H1 (cell line): Measurements from ENCODE around the gene MRPS9. TPM values are rescaled to one million over a fixed set of nuclear protein-coding genes. Genes with fewer than 3 reads are reported as not detected.

Experiments used
- CTCF ChIA-PET: fragments of 300-600 bp; sonication (Branson Sonifier 250); formaldehyde crosslinking; loops from one replicate; lab custom pipeline; 2021; ENCODE audit not compliant: partially characterized antibody; lab: Charles Lee
- POLR2A ChIA-PET: fragments of 300-600 bp; sonication (Branson Sonifier 250); formaldehyde crosslinking; loops from one replicate; lab custom pipeline; 2021; ENCODE audit warnings: inconsistent platforms; ENCODE audit not compliant: partially characterized antibody; lab: Charles Lee
- DNase-seq, 2 experiments: peaks; one replicate each; pipeline versions ENCODE4 v3.0.0 to v3.0.0-alpha.2; 2010 to 2022; ENCODE audit warnings: low spot score in 2 of 2, low read depth in 1 of 2, mixed read lengths in 1 of 2
- FAIRE-seq: peaks from 2 replicates; lab custom pipeline; 2011; peaks lifted over from hg19 to GRCh38; lab: Jason Lieb, UNC
- H2AFZ ChIP-seq: 2 replicates; pipeline ENCODE4 v1.8.1; 2012; ENCODE audit warnings: low read length, inconsistent platforms
- H2AK5ac ChIP-seq: 2 replicates; pipeline ENCODE4 v1.6.1; 2013; ENCODE audit warnings: low read depth, low read length
- H2BK120ac ChIP-seq: replicated peaks from 2 replicates; pipeline ENCODE3; 2013; ENCODE audit warnings: low read depth, low read length, inconsistent platforms
- H2BK12ac ChIP-seq: 2 replicates; pipeline ENCODE4 v1.6.1; 2013; ENCODE audit warnings: low read depth, low read length
- H2BK15ac ChIP-seq: 2 replicates; pipeline ENCODE4 v1.6.1; 2013; ENCODE audit warnings: low read length
- H2BK20ac ChIP-seq: 2 replicates; pipeline ENCODE4 v1.6.1; 2013; ENCODE audit warnings: low read length
- H2BK5ac ChIP-seq: 2 replicates; pipeline ENCODE4 v1.6.1; 2013; ENCODE audit warnings: low read depth, low read length
- H3K14ac ChIP-seq: 2 replicates; pipeline ENCODE4 v1.6.1; 2013; ENCODE audit warnings: inconsistent platforms; ENCODE audit not compliant: insufficient read length
- H3K18ac ChIP-seq: 2 replicates; pipeline ENCODE4 v1.6.1; 2013; ENCODE audit warnings: low read length; ENCODE audit errors: extremely low read depth
- H3K23ac ChIP-seq: 2 replicates; pipeline ENCODE4 v1.6.1; 2013; ENCODE audit warnings: inconsistent platforms; ENCODE audit not compliant: insufficient read length
- H3K23me2 ChIP-seq: 2 replicates; pipeline ENCODE4 v1.6.1; 2013; ENCODE audit warnings: low read depth, low read length
- H3K27ac ChIP-seq: 2 replicates; pipeline ENCODE4 v1.6.1; 2011; ENCODE audit warnings: low read depth, low read length, inconsistent platforms
- H3K27me3 ChIP-seq, 4 experiments: replicated peaks in 1 of 4; 1 replicate in 1 of 4; 2 replicates in 3 of 4; pipeline versions ENCODE4 v1.6.1 to v1.8.1; 2011 to 2013; ENCODE audit warnings: low read length in 3 of 4, mild to moderate bottlenecking in 3 of 4, inconsistent platforms in 2 of 4, mixed read lengths in 2 of 4, moderate library complexity in 1 of 4; ENCODE audit not compliant: control insufficient read depth in 3 of 4, insufficient read depth in 3 of 4; ENCODE audit errors: extremely low read depth in 1 of 4
- H3K36me3 ChIP-seq, 4 experiments: 2 replicates each; pipeline versions ENCODE4 v1.6.1 to v1.8.1; 2011 to 2013; ENCODE audit warnings: mild to moderate bottlenecking in 4 of 4, low read length in 3 of 4, moderate library complexity in 2 of 4, control low read depth in 1 of 4, inconsistent platforms in 1 of 4; ENCODE audit not compliant: insufficient read depth in 4 of 4, control insufficient read depth in 2 of 4
- H3K4ac ChIP-seq: replicated peaks from 2 replicates; pipeline ENCODE3; 2013; ENCODE audit warnings: low read length, low read depth, mixed read lengths, inconsistent platforms; ENCODE audit not compliant: insufficient read length
- H3K4me1 ChIP-seq, 4 experiments: replicated peaks in 1 of 4; 1 replicate in 1 of 4; 2 replicates in 3 of 4; pipeline versions ENCODE4 v1.6.1 to v1.8.1; 2011 to 2013; ENCODE audit warnings: low read length in 3 of 4, inconsistent platforms in 2 of 4, mixed read lengths in 1 of 4; ENCODE audit not compliant: insufficient read depth in 4 of 4, control insufficient read depth in 3 of 4
- H3K4me2 ChIP-seq, 2 experiments: 2 replicates each; pipeline versions ENCODE4 v1.6.1 to v1.8.1; 2011 to 2013; ENCODE audit warnings: low read depth in 2 of 2, low read length in 2 of 2, control low read depth in 1 of 2, inconsistent platforms in 1 of 2, mild to moderate bottlenecking in 1 of 2; ENCODE audit not compliant: insufficient read depth in 1 of 2
- H3K4me3 ChIP-seq, 4 experiments: fragments of 200-600, 300-600 bp in 1 of 4; sonication (generic), shearing (Covaris generic), sonication (Bioruptor Twin) in 1 of 4; 2 replicates each; pipeline versions ENCODE4 v1.5.1 to v1.8.1; 2011 to 2016; ENCODE audit warnings: low read length in 4 of 4, low read depth in 3 of 4, control low read depth in 2 of 4, inconsistent platforms in 2 of 4, mild to moderate bottlenecking in 2 of 4, mixed read lengths in 1 of 4, moderate library complexity in 1 of 4; ENCODE audit not compliant: insufficient read depth in 2 of 4; ENCODE audit errors: extremely low read depth in 1 of 4
- H3K56ac ChIP-seq: replicated peaks from 2 replicates; pipeline ENCODE3; 2013; ENCODE audit warnings: low read depth, mild to moderate bottlenecking, mixed read lengths, low read length, inconsistent platforms; ENCODE audit not compliant: insufficient read length
- H3K79me1 ChIP-seq: 2 replicates; pipeline ENCODE4 v1.6.1; 2013; ENCODE audit warnings: low read depth, low read length, control low read depth
- H3K79me2 ChIP-seq, 2 experiments: 2 replicates each; pipeline versions ENCODE4 v1.6.1 to v1.8.1; 2012 to 2013; ENCODE audit warnings: low read length in 2 of 2, mild to moderate bottlenecking in 2 of 2, inconsistent platforms in 1 of 2; ENCODE audit not compliant: insufficient read depth in 2 of 2, control insufficient read depth in 1 of 2
- H3K9ac ChIP-seq, 4 experiments: replicated peaks in 1 of 4; 1 replicate in 1 of 4; 2 replicates in 3 of 4; pipeline versions ENCODE4 v1.6.1 to v1.8.1; 2011 to 2013; ENCODE audit warnings: low read depth in 3 of 4, low read length in 3 of 4, control low read depth in 2 of 4, mild to moderate bottlenecking in 2 of 4, moderate library complexity in 2 of 4, inconsistent platforms in 1 of 4; ENCODE audit errors: extremely low read depth in 1 of 4
- H3K9me3 ChIP-seq, 2 experiments: 2 replicates each; pipeline versions ENCODE4 v1.6.1 to v1.8.1; 2012 to 2013; ENCODE audit warnings: mild to moderate bottlenecking in 2 of 2, moderate library complexity in 2 of 2, control low read depth in 1 of 2, inconsistent platforms in 1 of 2, low read depth in 1 of 2, low read length in 1 of 2, mixed read lengths in 1 of 2; ENCODE audit not compliant: insufficient read depth in 2 of 2
- H4K20me1 ChIP-seq, 2 experiments: replicated peaks in 1 of 2; 2 replicates each; pipeline versions ENCODE3 to v1.8.1; 2011 to 2013; ENCODE audit warnings: inconsistent platforms in 2 of 2, low read length in 2 of 2, mild to moderate bottlenecking in 1 of 2; ENCODE audit not compliant: insufficient read depth in 2 of 2, control insufficient read depth in 1 of 2
- H4K5ac ChIP-seq: 2 replicates; pipeline ENCODE4 v1.6.1; 2013; ENCODE audit warnings: low read length, low read depth, mixed read lengths, inconsistent platforms; ENCODE audit not compliant: insufficient read length
- H4K8ac ChIP-seq: 2 replicates; pipeline ENCODE4 v1.8.0; 2013; ENCODE audit warnings: mild to moderate bottlenecking, moderate library complexity, low read length, inconsistent platforms; ENCODE audit not compliant: insufficient read depth; ENCODE audit errors: extremely low read depth
- H4K91ac ChIP-seq: replicated peaks from 2 replicates; pipeline ENCODE3; 2013; ENCODE audit warnings: low read length, mixed read lengths, inconsistent platforms; ENCODE audit not compliant: insufficient read length
- ASH2L ChIP-seq: fragments of 200-600, 300-600 bp; sonication (generic); IDR thresholded peaks from one replicate; pipeline ENCODE4 v1.7.1; 2017; ENCODE audit warnings: low read length
- BACH1 ChIP-seq: IDR thresholded peaks from 2 replicates; pipeline ENCODE4 v1.6.1; 2012; ENCODE audit warnings: low read length, improper control_type of control experiment
- CBX5 ChIP-seq: fragments of 300-800, 300-1000 bp; sonication (generic); IDR thresholded peaks from 2 replicates; pipeline ENCODE4 v1.7.1; 2016; ENCODE audit warnings: antibody characterized with exemption, low read length, low read depth
- CBX8 ChIP-seq: fragments of 300-800, 300-1000 bp; sonication (generic); IDR thresholded peaks from 2 replicates; pipeline ENCODE4 v1.7.1; 2016; ENCODE audit warnings: low read depth, low read length, borderline replicate concordance
- CHD1 ChIP-seq: IDR thresholded peaks from 2 replicates; pipeline ENCODE4 v1.6.1; 2012; ENCODE audit warnings: low read depth, low read length, improper control_type of control experiment
- GABPA ChIP-seq: IDR thresholded peaks from 2 replicates; pipeline ENCODE4 v1.6.1; 2011; ENCODE audit warnings: mild to moderate bottlenecking, low read length, moderate library complexity, borderline replicate concordance; ENCODE audit not compliant: insufficient read depth
- HDAC2 ChIP-seq, 2 experiments: fragments of 300-600 bp in 1 of 2; sonication (generic) in 1 of 2; IDR thresholded peaks; 2 replicates each; pipeline ENCODE4 v1.6.1; 2011 to 2012; ENCODE audit warnings: low read depth in 2 of 2, low read length in 2 of 2, mild to moderate bottlenecking in 2 of 2, moderate library complexity in 2 of 2, borderline replicate concordance in 1 of 2, inconsistent platforms in 1 of 2
- JUND ChIP-seq: IDR thresholded peaks from 2 replicates; pipeline ENCODE4 v1.6.1; 2011; ENCODE audit warnings: mild to moderate bottlenecking, improper control_type of control experiment, low read length
- MAFK ChIP-seq: IDR thresholded peaks from 2 replicates; pipeline ENCODE4 v1.6.1; 2012; ENCODE audit warnings: low read depth, mild to moderate bottlenecking, improper control_type of control experiment, low read length
- MAX ChIP-seq: IDR thresholded peaks from 2 replicates; pipeline ENCODE4 v1.6.1; 2012; ENCODE audit warnings: inconsistent platforms
- NRF1 ChIP-seq: IDR thresholded peaks from 2 replicates; pipeline ENCODE4 v1.6.1; 2011; ENCODE audit warnings: mild to moderate bottlenecking, low read depth, low read length, improper control_type of control experiment
- RAD21 ChIP-seq, 2 experiments: IDR thresholded peaks in 1 of 2; conservative IDR thresholded peaks in 1 of 2; 2 replicates each; pipeline ENCODE4 v1.6.1; 2011; ENCODE audit warnings: low read depth in 2 of 2, low read length in 2 of 2, improper control_type of control experiment in 1 of 2, inconsistent platforms in 1 of 2, mild to moderate bottlenecking in 1 of 2, moderate library complexity in 1 of 2
- TAF7 ChIP-seq: optimal IDR thresholded peaks from 2 replicates; pipeline ENCODE3; 2011; ENCODE audit warnings: low read depth, mild to moderate bottlenecking, inconsistent platforms, low read length, moderate library complexity, borderline replicate concordance
- YY1 ChIP-seq: IDR thresholded peaks from 2 replicates; pipeline ENCODE4 v1.6.1; 2011; ENCODE audit warnings: low read depth, mild to moderate bottlenecking, low read length
- WGBS, 2 experiments: shearing (Covaris generic) in 1 of 2; methylation state at CpG; one replicate each; pipeline versions ENCODE4 v1.1.6 to v1.1.7; 2013 to 2015; ENCODE audit warnings: low lambda C conversion rate in 2 of 2, mixed read lengths in 2 of 2, inconsistent platforms in 1 of 2, low coverage in 1 of 2, missing lambda C conversion rate in 1 of 2; ENCODE audit not compliant: insufficient replicate concordance in 2 of 2, insufficient coverage in 1 of 2, insufficient read length in 1 of 2; ENCODE audit errors: extremely low coverage in 1 of 2, missing lambda C conversion rate in 1 of 2; 5-methylcytosine and 5-hydroxymethylcytosine counted together
- polyA plus RNA-seq, 7 experiments: library from polyadenylated mRNA; depleted of rRNA in 3 of 7; stranded (reverse) in 5 of 7; unstranded in 2 of 7; fragments of >200 nt in 5 of 7; fragments of 200-250 nt in 2 of 7; gene quantifications; 1 replicate in 5 of 7; 2 replicates in 1 of 7; 4 replicates in 1 of 7; pipeline versions ENCODE4 v1.2.1 to v1.2.3, GENCODE V29; 2011 to 2013; ENCODE audit warnings: missing spikeins in 2 of 7, mixed read lengths in 2 of 7
- total RNA-seq: library from RNA; stranded (reverse); fragmentation: NEBNext Ultra II Directional; extraction: Animal tissue kit (Norgen Biotek cat#: 25700); gene quantifications from 2 replicates; pipeline ENCODE4 v1.2.1, GENCODE V29; 2021

Gene MRPS9
- total and polyA plus RNA-seq, 2 of the 8 experiments (the other 6 are each of a cell fraction or from before 2014, with no cell fraction given): 36.2 to 71.0 TPM

- no peak overlapping the region for H2BK20ac ChIP-seq
- H3K4me2 ChIP-seq: no peak overlapping the region
- no peak overlapping the region for H3K27ac ChIP-seq
- peaks cover 0 to 33% of the 10 kb centered on the region in 2 experiments; a peak in 2 of 4 replicates for H3K79me2 ChIP-seq
- H2AK5ac ChIP-seq: no peak overlapping the region
- no peak overlapping the region for H2BK5ac ChIP-seq
- CTCF ChIA-PET: no interaction called here
- TF ChIP-seq ASH2L (no peak), NRF1 (no peak), MAX (no peak), JUND (no peak), YY1 (no peak), CBX5 (no peak), CHD1 (no peak), RAD21 (IDR thresholded peaks at IDR 0.05 in 1 of 2, conservative IDR thresholded peaks at IDR 0.05 in 1 of 2; ENCODE audit: low read depth in 2 of 2, low read length in 2 of 2) (no peak), BACH1 (no peak), HDAC2 (IDR thresholded peaks at IDR 0.05; ENCODE audit: borderline replicate concordance in 1 of 2, low read depth in 2 of 2, low read length in 2 of 2) (no peak), MAFK (no peak), GABPA (no peak), TAF7 (no peak), CBX8 (no peak)
- no peaks in the 10 kb centered on the region for H3K9me3 ChIP-seq
- H2BK15ac ChIP-seq: no peak overlapping the region
- H3K23me2 ChIP-seq: no peaks in the 10 kb centered on the region
- no peak overlapping the region for H2AFZ ChIP-seq
- no peak overlapping the region for H2BK12ac ChIP-seq
- DNase-seq (no peak), FAIRE-seq (no peak)
- POLR2A ChIA-PET: no interaction called here
- H2BK120ac ChIP-seq: no peak overlapping the region
- H3K56ac ChIP-seq: no peak overlapping the region
- no peak overlapping the region for H3K4me3 ChIP-seq
- no peak overlapping the region for H4K8ac ChIP-seq
- WGBS, 2 experiments: 92% methylated on average over 5 of the region's 5 CpGs; no CpG with 5 or more reads in 1 of the 2 experiments
- H4K91ac ChIP-seq: no peak overlapping the region
- H3K79me1 ChIP-seq: no peaks in the 10 kb centered on the region
- H3K9ac ChIP-seq: no peak overlapping the region
- peaks cover 0 to 3% of the 10 kb centered on the region in 2 experiments for H4K20me1 ChIP-seq
- H3K27me3 ChIP-seq: no peaks in the 10 kb centered on the region
- H3K36me3 ChIP-seq: peaks cover 0 to 3% (median 0%) of the 10 kb centered on the region in 4 experiments; a peak in 1 of 8 replicates
- H3K14ac ChIP-seq: no peak overlapping the region
- H3K4me1 ChIP-seq: peaks cover 0 to 7% (median 4%) of the 10 kb centered on the region in 4 experiments; a peak in 1 of 7 replicates
- H3K4ac ChIP-seq: no peak overlapping the region
- no peak overlapping the region for H3K18ac ChIP-seq
- H3K23ac ChIP-seq: no peak overlapping the region
- no peak overlapping the region for H4K5ac ChIP-seq
Observed at GRCh38 chr2:105068875-105069274, 31.0 kb downstream of the MRPS9 start.
